Jurkat, Clone E6-1 (cell line): ENCODE data around the gene UMAD1.
A peak's percentile ranks its signal among the peaks of the same experiment; 100 is the strongest.

ENCODE experiments used
- DNase-seq: peaks from one replicate; pipeline ENCODE4 v3.0.0-alpha.2; 2011; ENCODE audit warnings: low read depth, low spot score
- H3K4me3 ChIP-seq: 2 replicates; pipeline ENCODE4 v1.5.1; 2011; ENCODE audit warnings: mild to moderate bottlenecking, low read length, control low read depth, moderate library complexity

The UMAD1 gene

GRCh38 chr7:7707806-7708205 lies 67.3 kb downstream of the UMAD1 start:
- H3K4me3 ChIP-seq, result no peak overlapping the region
- no peak for DNase-seq

GRCh38 chr7:7709291-7709690 lies 68.7 kb downstream of the UMAD1 start:
- H3K4me3 ChIP-seq, result no peak overlapping the region
- peak; percentile 29 for DNase-seq

- no peak overlapping the region for H3K4me3 ChIP-seq
- DNase-seq, result no peak
These were observed 69.9 kb downstream of the UMAD1 start for GRCh38 chr7:7710469-7710868.

GRCh38 chr7:7713730-7714129 lies 73.2 kb downstream of the UMAD1 start:
- H3K4me3 ChIP-seq, result no peak overlapping the region
- no peak for DNase-seq

- no peak within 1 kb of the TSS for H3K4me3 ChIP-seq
- no peak for DNase-seq
These were observed 77.9 kb downstream of the UMAD1 start, which contains the start of gene RPA3 for GRCh38 chr7:7718492-7718891. RPA3 (minus strand) TSS chr7:7718607; CDS start chr7:7640418, 78,189 bp downstream.

GRCh38 chr7:7719236-7719635 lies 78.7 kb downstream of the UMAD1 start:
- no peak overlapping the region for H3K4me3 ChIP-seq
- DNase-seq, result peak; percentile 95

- H3K4me3 ChIP-seq, result no peak overlapping the region
- peak; percentile 26 for DNase-seq
These were observed 79.6 kb downstream of the UMAD1 start for GRCh38 chr7:7720193-7720592.

- H3K4me3 ChIP-seq, result no peak overlapping the region
- DNase-seq, result no peak
These were observed 80.4 kb downstream of the UMAD1 start for GRCh38 chr7:7720750-7721621.

GRCh38 chr7:7731732-7732131 lies 91.2 kb downstream of the UMAD1 start:
- H3K4me3 ChIP-seq, result no peak overlapping the region
- no peak for DNase-seq

- H3K4me3 ChIP-seq, result no peak overlapping the region
- no peak for DNase-seq
These were observed 92.2 kb downstream of the UMAD1 start for GRCh38 chr7:7732621-7733281.

GRCh38 chr7:7736671-7737070 lies 96.1 kb downstream of the UMAD1 start:
- H3K4me3 ChIP-seq, result no peak overlapping the region
- no peak for DNase-seq

GRCh38 chr7:7737674-7738073 lies 97.1 kb downstream of the UMAD1 start:
- H3K4me3 ChIP-seq, result no peak overlapping the region
- DNase-seq, result no peak

- H3K4me3 ChIP-seq, result no peak overlapping the region
- no peak for DNase-seq
These were observed 97.6 kb downstream of the UMAD1 start for GRCh38 chr7:7738177-7738576.

- H3K4me3 ChIP-seq, result no peak overlapping the region
- DNase-seq, result no peak
These were observed 98.1 kb downstream of the UMAD1 start for GRCh38 chr7:7738622-7739021.

GRCh38 chr7:7739204-7740036 lies 98.9 kb downstream of the UMAD1 start:
- H3K4me3 ChIP-seq, result no peak overlapping the region
- no peak for DNase-seq

GRCh38 chr7:7740037-7740355 lies 99.4 kb downstream of the UMAD1 start:
- no peak overlapping the region for H3K4me3 ChIP-seq
- no peak for DNase-seq

- no peak overlapping the region for H3K4me3 ChIP-seq
- DNase-seq, result no peak
These were observed 101.7 kb downstream of the UMAD1 start for GRCh38 chr7:7742223-7742622.

GRCh38 chr7:7745258-7745657 lies 104.7 kb downstream of the UMAD1 start:
- DNase-seq, result no peak
- H3K4me3 ChIP-seq, result no peak overlapping the region

GRCh38 chr7:7745966-7746365 lies 105.4 kb downstream of the UMAD1 start:
- DNase-seq, result no peak
- no peak overlapping the region for H3K4me3 ChIP-seq

- no peak overlapping the region for H3K4me3 ChIP-seq
- DNase-seq, result no peak
These were observed 105.9 kb downstream of the UMAD1 start for GRCh38 chr7:7746458-7746857.
